Breast epithelium (tissue), 3 donors: ENCODE measurements around the gene ZBTB48.

ENCODE experiments used
- CTCF ChIP-seq, 3 donors: fragments of 450-650 bp; IDR thresholded peaks; one replicate each; pipeline ENCODE4 v1.5.1; 2016 to 2017; ENCODE audit warnings: antibody characterized with exemption in 3 of 3, mild to moderate bottlenecking in 3 of 3, moderate library complexity in 3 of 3
- POLR2A ChIP-seq: fragments of 450-650 bp; IDR thresholded peaks from one replicate; pipeline ENCODE4 v1.6.1; 2016; ENCODE audit warnings: antibody characterized with exemption, mild to moderate bottlenecking, moderate library complexity

GRCh38 chr1:6569033-6569432, 10.8 kb upstream of the ZBTB48 start:
- TF ChIP-seq CTCF (IDR thresholded peaks at IDR 0.05) (no peak), POLR2A (no peak)
